HepG2 (cell line): ENCODE measurements around the gene STEAP2. TPM values are rescaled to one million over a fixed set of nuclear protein-coding genes. Genes with fewer than 3 reads are reported as not detected.
A peak's percentile ranks its signal among the peaks of the same experiment; 100 is the strongest.

ENCODE experiments used
- BCL3 ChIP-seq: sonication (generic); formaldehyde crosslinking; IDR thresholded peaks from 2 replicates; pipeline ENCODE4 v1.5.1; 2020; ENCODE audit warnings: mild to moderate bottlenecking, missing genetic modification reagents, moderate library complexity
- FOXM1 ChIP-seq: sonication (generic); formaldehyde crosslinking; IDR thresholded peaks from 2 replicates; pipeline ENCODE4 v1.5.0; 2020; ENCODE audit warnings: missing genetic modification reagents
- KIAA2018 ChIP-seq: sonication (generic); formaldehyde crosslinking; IDR thresholded peaks from 2 replicates; pipeline ENCODE4 v1.5.0; 2020; ENCODE audit warnings: mild to moderate bottlenecking, missing genetic modification reagents, borderline replicate concordance
- MED8 ChIP-seq: sonication (generic); formaldehyde crosslinking; IDR thresholded peaks from 2 replicates; pipeline ENCODE4 v1.8.1; 2023; ENCODE audit warnings: mild to moderate bottlenecking, missing genetic modification reagents; ENCODE audit not compliant: insufficient replicate concordance
- MZF1 ChIP-seq: sonication (generic); formaldehyde crosslinking; IDR thresholded peaks from 2 replicates; pipeline ENCODE4 v1.8.1; 2023; ENCODE audit warnings: mild to moderate bottlenecking, missing genetic modification reagents, borderline replicate concordance
- SRY ChIP-seq: sonication (generic); formaldehyde crosslinking; IDR thresholded peaks from 2 replicates; pipeline ENCODE4 v1.8.0; 2022; ENCODE audit warnings: mild to moderate bottlenecking, missing genetic modification reagents
- TFDP2 ChIP-seq: sonication (generic); formaldehyde crosslinking; IDR thresholded peaks from 2 replicates; pipeline ENCODE4 v1.4.0; 2020; ENCODE audit warnings: missing genetic modification reagents
- YY1 ChIP-seq: IDR thresholded peaks from 2 replicates; pipeline ENCODE4 v1.6.1; 2011; ENCODE audit warnings: low read length, low read depth, moderate library complexity, mild to moderate bottlenecking; ENCODE audit not compliant: insufficient read depth, insufficient replicate concordance
- ZBTB37 ChIP-seq: sonication (generic); formaldehyde crosslinking; IDR thresholded peaks from 2 replicates; pipeline ENCODE4 v1.4.0; 2020; ENCODE audit warnings: mild to moderate bottlenecking, missing genetic modification reagents
- ZC3H13 ChIP-seq: sonication (generic); formaldehyde crosslinking; IDR thresholded peaks from 2 replicates; pipeline ENCODE4 v1.8.1; 2023; ENCODE audit warnings: mild to moderate bottlenecking, missing genetic modification reagents, moderate library complexity
- ZFY ChIP-seq: sonication (generic); formaldehyde crosslinking; IDR thresholded peaks from 2 replicates; pipeline ENCODE4 v1.4.0; 2020; ENCODE audit warnings: missing genetic modification reagents
- ZKSCAN5 ChIP-seq: sonication (generic); formaldehyde crosslinking; IDR thresholded peaks from 2 replicates; pipeline ENCODE4 v1.5.1; 2020; ENCODE audit warnings: mild to moderate bottlenecking, missing genetic modification reagents
- ZNF205 ChIP-seq: IDR thresholded peaks from 2 replicates; pipeline ENCODE4 v1.6.1; 2018; ENCODE audit warnings: missing biosample characterization, missing genetic modification reagents
- ZNF546 ChIP-seq: sonication (generic); formaldehyde crosslinking; conservative IDR thresholded peaks from 2 replicates; pipeline ENCODE4 v1.8.1; 2023; ENCODE audit warnings: mild to moderate bottlenecking, missing genetic modification reagents
- ZNF552 ChIP-seq: sonication (generic); formaldehyde crosslinking; IDR thresholded peaks from 2 replicates; pipeline ENCODE4 v1.9.0; 2022; ENCODE audit warnings: missing genetic modification reagents, mild to moderate bottlenecking, borderline replicate concordance
- ZNF607 ChIP-seq: sonication (generic); formaldehyde crosslinking; IDR thresholded peaks from 2 replicates; pipeline ENCODE4 v1.5.1; 2020; ENCODE audit warnings: missing genetic modification reagents, mild to moderate bottlenecking, borderline replicate concordance
- polyA plus RNA-seq, 8 experiments: library from polyadenylated mRNA; depleted of rRNA in 3 of 8; stranded (reverse) in 7 of 8; unstranded in 1 of 8; fragments of >200 nt; fragmentation: Illumina TruSeq in 4 of 8; extraction: Trizol in 4 of 8; gene quantifications; 2 replicates each; pipeline versions ENCODE4 v1.2.1 to v1.2.3, GENCODE V29; 2011 to 2016; ENCODE audit warnings: low read depth in 4 of 8, missing spikeins in 1 of 8, mixed read lengths in 1 of 8; ENCODE audit not compliant: insufficient read depth in 1 of 8
- total RNA-seq, 5 experiments: library from RNA; depleted of rRNA; stranded (reverse); fragments of >200 nt; fragmentation: Illumina TruSeq; extraction: Trizol; gene quantifications; 2 replicates each; pipeline ENCODE4 v1.2.3, GENCODE V29; 2016; ENCODE audit warnings: low read depth in 1 of 5

Gene STEAP2
- total and polyA plus RNA-seq, 2 of the 13 experiments (the other 11 are each of a cell fraction or from before 2014, with no cell fraction given) = 4.3 to 4.4 TPM

- TF ChIP-seq KIAA2018 (CRISPR knock-in tag) = 0 out of 2 replicates have a peak, but pooled peaks have one; percentile 23
- no peak for TF ChIP-seq FOXM1 (CRISPR knock-in tag)
- peak; percentile 95 for TF ChIP-seq ZC3H13
- peak; percentile 85 for TF ChIP-seq ZFY (CRISPR knock-in tag)
- 0 out of 2 replicates have a peak, but pooled peaks have one; percentile 73 for TF ChIP-seq MZF1 (CRISPR knock-in tag)
- TF ChIP-seq SRY (CRISPR knock-in tag) = peak; percentile 81
- TF ChIP-seq YY1 = peak; percentile 71
- peak; percentile 89 for TF ChIP-seq BCL3 (CRISPR knock-in tag)
- TF ChIP-seq ZNF546 (CRISPR knock-in tag) = peak; percentile 66; the same call in 1 of the 2 replicates
- TF ChIP-seq MED8 (CRISPR knock-in tag) = peak; percentile 61
- TF ChIP-seq TFDP2 (CRISPR knock-in tag) = peak; percentile 87
- peak; percentile 88; the same call in 1 of the 2 replicates for TF ChIP-seq ZNF607 (CRISPR knock-in tag)
- TF ChIP-seq ZKSCAN5 = peak; percentile 80
- TF ChIP-seq ZBTB37 (CRISPR knock-in tag) = no peak
- TF ChIP-seq ZNF552 (CRISPR knock-in tag) = peak; percentile 61; the same call in 1 of the 2 replicates
- TF ChIP-seq ZNF205 (CRISPR knock-in tag) = peak; percentile 42; the same call in 1 of the 2 replicates
Measured at GRCh38 chr7:90211391-90212148, at the start of gene STEAP2 (continued).
